GM18909 (cell line): Measurements from ENCODE around the gene KDM4B.
"Not testable (repeated sequence)": the region's sequence is repeated elsewhere in the genome, so short reads cannot be mapped to it uniquely, and the experiment has no call there.

Source experiments
- ATAC-seq: cut with Tn5 transposase; IDR thresholded peaks from one replicate; pipeline ENCODE4 v1.9.1; 2021; ENCODE audit warnings: mild to moderate bottlenecking; ENCODE audit not compliant: unreplicated experiment, poor library complexity

The KDM4B gene

DNA sequence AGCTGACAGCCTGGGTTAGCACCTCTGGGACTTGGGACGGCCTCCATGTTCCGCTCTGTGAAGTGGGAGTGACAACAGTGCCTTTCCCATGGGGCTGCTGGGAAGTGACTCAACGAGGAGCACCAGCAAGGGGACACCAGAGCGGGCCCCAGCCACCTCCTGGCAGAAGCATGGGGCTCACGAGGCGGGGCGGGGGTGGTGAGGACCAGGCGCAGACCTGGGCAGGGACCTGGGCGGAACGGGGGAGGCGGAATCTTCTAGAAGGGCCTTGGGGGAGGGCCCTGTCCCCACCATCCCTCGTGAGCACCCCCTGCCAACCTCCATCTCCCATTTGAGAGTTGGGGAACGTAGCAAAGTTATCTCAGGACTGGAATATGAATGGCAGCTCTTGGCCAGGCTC, 37.9 kb downstream of the KDM4B start:
- ATAC-seq: no peak

- ATAC-seq: no peak
Observed at GRCh38 chr19:5011476-5012238, 42.7 kb downstream of the KDM4B start.

GRCh38 chr19:5012688-5013457, 44.0 kb downstream of the KDM4B start:
- ATAC-seq: no peak

- ATAC-seq: no peak
Observed at GRCh38 chr19:5013761-5014160, 44.8 kb downstream of the KDM4B start.

DNA sequence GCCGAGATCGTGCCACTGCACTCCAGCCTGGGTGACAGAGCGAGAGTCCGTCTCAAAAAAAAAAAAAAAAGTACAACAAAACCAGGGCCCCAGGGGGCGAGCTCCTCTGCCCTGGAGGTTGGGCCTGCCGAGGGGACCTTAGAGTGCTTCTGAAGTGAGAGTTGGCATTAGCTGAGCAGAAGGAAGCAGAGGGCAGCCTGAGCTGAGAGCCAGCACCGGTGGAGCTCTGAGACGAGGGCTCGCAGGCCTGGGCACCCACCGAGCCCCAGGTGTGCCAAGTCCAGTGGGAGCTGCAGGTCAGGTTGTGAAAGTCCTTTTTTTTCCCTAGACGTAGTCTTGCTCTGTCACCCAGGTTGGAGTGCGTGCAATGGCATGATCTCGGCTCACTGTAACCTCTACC, 46.0 kb downstream of the KDM4B start:
- ATAC-seq: no peak

- ATAC-seq: no peak
Observed at GRCh38 chr19:5016268-5016667, 47.4 kb downstream of the KDM4B start.

DNA sequence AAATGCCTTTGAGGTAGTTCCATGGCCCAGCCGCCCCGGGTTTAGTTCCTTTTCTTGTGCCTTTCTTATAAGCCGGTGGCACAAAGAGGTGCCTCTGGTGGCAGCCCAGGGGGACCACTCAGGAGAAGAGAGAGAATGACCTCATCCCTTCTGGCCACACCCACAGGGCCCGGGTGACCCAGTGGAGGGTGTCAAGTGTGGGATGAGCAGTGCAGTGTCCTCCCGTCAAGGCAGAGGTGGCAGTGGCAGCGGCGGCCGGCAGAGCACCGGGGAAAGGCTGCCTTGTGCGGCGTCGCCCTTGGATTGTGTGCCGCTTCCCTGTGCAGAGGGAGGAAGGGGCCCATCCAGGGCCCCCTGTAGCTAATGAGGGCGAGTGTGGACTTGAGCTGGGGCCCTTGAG, 47.9 kb downstream of the KDM4B start:
- ATAC-seq: no peak

DNA sequence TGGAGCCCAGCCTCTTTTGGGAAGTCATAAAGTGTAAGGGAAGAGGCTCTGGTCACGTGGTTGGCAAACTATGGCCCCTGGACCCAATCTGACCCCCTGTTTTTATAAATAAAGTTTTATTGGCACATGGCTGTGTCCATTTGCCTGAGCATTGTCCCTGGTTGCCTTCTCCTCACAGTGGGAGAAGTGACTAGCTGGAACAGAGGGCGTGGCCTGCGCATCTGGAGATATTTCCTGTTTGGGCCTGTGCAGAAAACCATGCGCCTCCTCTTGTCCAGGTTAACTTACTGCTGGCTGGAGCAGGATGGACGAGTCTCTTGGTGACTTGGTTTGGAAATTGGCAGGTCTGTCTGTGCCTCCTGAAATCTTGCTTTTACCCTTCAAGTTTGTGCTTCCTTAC, 48.3 kb downstream of the KDM4B start:
- ATAC-seq: no peak

DNA sequence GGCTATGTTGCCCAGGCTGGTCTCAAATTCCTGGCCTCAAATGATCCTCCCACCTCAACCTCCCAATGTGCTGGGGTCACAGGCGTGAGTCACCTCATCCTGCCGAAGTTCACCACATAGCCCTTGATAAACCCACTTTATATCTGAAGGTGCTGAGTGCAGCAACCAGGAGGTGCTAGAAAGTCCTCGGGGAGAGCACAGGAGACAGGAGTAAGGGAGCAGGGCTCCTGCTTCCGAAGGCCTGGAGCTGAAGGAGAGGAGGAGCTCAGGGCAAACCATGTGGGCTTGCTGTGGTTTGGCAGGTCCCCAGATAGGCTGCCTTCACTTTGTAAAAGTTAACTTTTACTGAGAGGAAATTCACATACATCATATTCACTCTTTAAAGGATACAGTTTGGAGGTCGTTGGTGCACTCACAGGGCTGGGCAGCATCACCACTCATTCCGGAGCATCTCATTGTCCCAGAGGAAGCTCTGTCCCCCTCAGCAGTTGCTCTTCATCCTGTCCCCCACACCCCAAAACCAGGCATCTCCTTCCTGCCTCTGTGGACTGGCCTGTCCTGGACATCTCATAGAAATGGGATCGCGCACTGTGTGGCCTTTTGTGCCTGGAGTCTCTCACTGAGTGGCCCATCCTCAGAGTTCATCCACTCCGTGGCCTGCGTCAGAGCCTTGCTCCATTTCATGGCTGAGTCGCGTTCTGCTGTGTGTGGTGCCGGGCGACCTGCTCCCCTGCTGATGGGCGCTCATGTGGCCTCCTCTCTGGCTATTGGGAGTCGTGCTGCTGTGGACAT, 49.5 kb downstream of the KDM4B start:
- ATAC-seq: no peak

- ATAC-seq: no peak
Observed at GRCh38 chr19:5020368-5020767, 51.5 kb downstream of the KDM4B start.

GRCh38 chr19:5021046-5021445, 52.1 kb downstream of the KDM4B start:
- no peak for ATAC-seq

GRCh38 chr19:5022066-5022860, 53.4 kb downstream of the KDM4B start:
- ATAC-seq: no peak

- no peak for ATAC-seq
Observed at GRCh38 chr19:5023128-5023571, 54.2 kb downstream of the KDM4B start.

DNA sequence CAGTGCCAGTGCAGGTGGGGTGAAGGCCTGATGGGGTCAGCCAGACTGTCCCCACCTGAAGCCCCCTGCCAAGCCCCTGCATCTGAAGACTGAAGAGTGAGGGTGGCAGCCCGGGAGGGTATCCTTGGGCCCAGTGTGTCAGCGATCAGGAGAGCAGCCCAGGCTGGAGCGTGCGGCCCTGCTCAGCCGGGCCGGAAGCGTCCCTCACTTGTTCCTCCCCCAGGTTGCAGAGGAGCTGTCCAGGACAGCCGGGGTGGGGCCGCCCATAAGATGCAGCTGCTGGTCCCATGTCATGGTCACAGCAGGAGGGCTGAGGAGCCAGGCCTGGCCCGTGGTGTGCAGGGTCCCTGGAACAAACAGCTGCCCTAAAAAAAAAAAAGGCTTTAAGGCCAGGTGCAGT, 55.4 kb downstream of the KDM4B start:
- no peak for ATAC-seq

GRCh38 chr19:5025027-5025426, 56.1 kb downstream of the KDM4B start:
- no peak for ATAC-seq

DNA sequence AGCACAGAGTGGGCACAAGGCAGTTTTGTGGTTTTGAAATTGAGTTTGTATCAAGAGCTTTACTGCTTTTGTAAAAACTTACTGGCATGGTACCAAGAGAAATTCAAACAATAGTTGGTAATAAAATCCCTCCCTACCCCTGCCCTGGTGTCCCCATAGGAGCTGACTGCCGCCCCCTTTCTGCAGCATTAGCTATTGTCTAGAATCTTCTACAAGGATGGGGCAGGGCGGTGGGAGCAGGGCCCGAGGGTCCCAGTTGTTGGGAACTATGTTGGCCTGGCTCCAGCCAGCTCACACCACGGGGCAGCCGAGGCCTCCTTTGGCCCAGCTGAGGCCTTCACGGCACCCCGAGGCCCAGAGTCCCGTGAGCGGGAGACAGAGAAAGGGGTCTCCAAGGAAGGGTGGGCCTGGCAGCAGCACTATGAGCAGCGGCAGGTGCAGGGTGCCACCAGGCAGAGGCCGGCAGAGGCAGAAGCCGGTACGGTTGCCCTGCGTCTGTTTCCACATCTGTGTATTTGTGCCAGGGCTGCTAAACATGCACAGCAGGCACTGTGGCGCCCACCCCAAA, 57.9 kb downstream of the KDM4B start:
- ATAC-seq: no peak

DNA sequence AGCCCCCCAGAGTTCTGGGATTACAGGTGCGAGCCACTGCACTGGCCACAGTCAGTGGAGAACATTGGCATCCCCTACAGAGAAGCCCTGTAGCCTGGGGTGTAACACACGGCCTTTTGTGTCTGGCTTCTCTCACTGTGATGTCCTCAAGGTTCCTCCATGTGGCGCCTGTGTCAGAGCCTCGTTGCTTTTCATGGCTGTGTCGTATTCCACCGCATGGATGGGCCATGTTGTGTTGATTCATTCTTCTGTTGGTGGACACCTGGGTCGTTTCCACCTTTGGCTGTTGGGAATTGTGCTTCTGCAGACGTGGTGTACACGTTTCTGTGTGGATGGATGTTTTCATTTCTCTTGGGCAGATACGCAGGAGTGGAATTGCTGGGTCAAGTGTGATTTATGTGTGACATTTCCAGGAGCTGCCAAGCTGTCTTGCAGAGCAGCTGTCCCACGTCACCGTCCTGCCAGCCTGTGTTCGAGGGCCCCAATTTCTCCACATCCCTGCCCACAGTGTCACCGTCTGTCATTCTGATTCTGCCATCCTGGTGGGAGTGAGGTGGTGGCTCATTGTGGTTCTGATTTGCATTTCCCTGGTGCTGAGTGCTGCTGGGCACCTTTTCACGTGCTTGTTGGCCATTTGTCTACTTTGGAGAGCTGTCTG, 59.4 kb downstream of the KDM4B start:
- ATAC-seq: no peak

DNA sequence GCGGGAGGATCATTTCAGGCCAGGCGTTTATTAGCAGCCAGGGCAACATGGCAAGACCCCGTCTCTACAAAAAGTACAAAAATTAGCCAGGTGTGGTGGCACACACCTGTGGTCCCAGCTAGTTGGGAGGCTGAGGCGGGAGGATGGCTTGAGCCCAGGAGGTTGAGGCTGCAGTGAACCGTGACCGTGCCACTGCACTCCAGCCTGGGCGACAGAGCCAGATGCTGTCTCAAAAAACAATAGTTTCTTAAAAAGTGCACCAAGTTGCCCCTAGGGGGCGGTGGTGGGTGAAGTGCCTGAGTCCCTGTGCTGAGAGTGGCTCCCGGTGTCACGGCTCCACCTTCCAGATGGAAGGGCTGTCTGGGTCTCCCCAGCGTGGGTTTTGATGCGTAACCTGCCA, 60.7 kb downstream of the KDM4B start:
- not testable (repeated sequence) for ATAC-seq

- no peak for ATAC-seq
Observed at GRCh38 chr19:5030136-5030820, 61.4 kb downstream of the KDM4B start.
